ENCODE data around the gene PTDSS2. TPM values are rescaled to one million over a fixed set of nuclear protein-coding genes. Genes with fewer than 3 reads are reported as not detected.
A peak's percentile ranks its signal among the peaks of the same experiment; 100 is the strongest.

PTDSS2 gene
- total and polyA plus RNA-seq, 2 donors (not counting 1 experiment from before 2014, with no cell fraction given) = 22.1 to 29.0 TPM

DNA sequence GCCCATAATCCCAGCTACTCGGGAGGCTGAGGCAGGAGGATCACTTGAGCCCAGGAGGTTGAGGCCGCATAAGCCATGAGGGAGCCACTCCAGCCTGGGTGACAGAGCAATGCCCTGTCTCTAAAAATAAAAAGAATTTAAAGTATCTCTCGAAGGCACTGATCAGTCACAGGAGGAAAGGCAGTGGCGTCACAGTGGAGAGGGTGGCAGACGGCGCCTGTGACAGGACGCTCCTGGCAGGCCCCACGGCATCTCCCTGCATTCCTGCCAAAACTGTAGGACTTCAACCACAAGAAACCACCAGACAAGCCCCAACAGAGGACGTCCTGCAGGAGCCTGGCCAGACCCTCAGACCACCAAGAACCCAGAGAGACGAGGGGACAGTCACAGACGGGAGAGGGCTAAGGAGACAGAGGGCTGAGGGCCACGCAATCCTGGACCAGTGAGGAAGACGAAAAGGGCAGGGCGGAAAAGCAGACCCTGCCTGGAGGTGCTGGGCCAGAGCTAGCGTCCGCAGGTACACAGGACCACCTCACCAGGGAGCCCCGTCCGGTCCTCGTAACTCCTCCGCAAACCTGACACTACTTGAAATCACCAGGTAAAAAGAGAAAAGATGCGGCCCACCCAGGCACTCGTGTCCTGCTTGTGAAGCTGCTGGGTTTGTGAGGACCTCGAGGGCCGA is 51.1 kb downstream of the PTDSS2 start:
- Histone ChIP-seq H3K4me3 (ENCODE audit: control extremely low read depth in 1 of 5, extremely low read depth in 1 of 5, insufficient read depth in 1 of 5, low read depth in 2 of 5, low read length in 4 of 5) (no peak overlapping the region), H3K4me2 (replicated peaks; ENCODE audit: low read depth, low read length, poor library complexity, severe bottlenecking) (no peak overlapping the region), H3K36me3 (replicated peaks in 1 of 2; ENCODE audit: control extremely low read depth in 1 of 2, control insufficient read depth in 1 of 2, extremely low read depth in 1 of 2, insufficient read depth in 2 of 2, low read length in 1 of 2) (peaks cover 0 to 50% of the 10 kb centered on the region in 2 experiments), H3K27ac (ENCODE audit: low read length in 2 of 2) (no peak overlapping the region), H3K4me1 (ENCODE audit: control insufficient read depth in 2 of 2, insufficient read depth in 2 of 2, low read length in 2 of 2) (peaks cover 24 to 42% of the 10 kb centered on the region in 2 donors), H3K9ac (ENCODE audit: low read length) (no peak overlapping the region), H4K20me1 (ENCODE audit: control insufficient read depth, insufficient read depth, low read length, poor library complexity, severe bottlenecking) (peaks cover 68% of the 10 kb centered on the region), H2AFZ (ENCODE audit: insufficient read depth, low read depth, low read length, poor library complexity, severe bottlenecking) (no peak overlapping the region), H3K27me3 (replicated peaks in 1 of 4; ENCODE audit: control extremely low read depth in 1 of 4, control insufficient read depth in 3 of 4, insufficient read depth in 4 of 4, low read length in 3 of 4) (peaks cover 0 to 10% (median 0%) of the 10 kb centered on the region in 4 experiments), H3K9me3 (ENCODE audit: control extremely low read depth in 1 of 3, control insufficient read depth in 2 of 3, insufficient read depth in 1 of 3, low read length in 2 of 3) (peaks cover 0 to 10% (median 0%) of the 10 kb centered on the region in 3 donors), H3K79me2 (ENCODE audit: control insufficient read depth, insufficient read depth, low read length) (peaks cover 44% of the 10 kb centered on the region)
- intact Hi-C loops (cut with micrococcal nuclease) = no loop called here
- ChIA-PET CTCF (no interaction called here), POLR2A (no interaction called here)
- peak; percentile 10 for DNase-seq
- Mint-ChIP-seq H3K9me3 (ENCODE audit: insufficient read depth) (no peaks in the 10 kb centered on the region), H3K27me3 (no peaks in the 10 kb centered on the region), H3K4me3 (no peak overlapping the region), H3K4me1 (peaks cover 34% of the 10 kb centered on the region), H3K27ac (no peak overlapping the region)
- ATAC-seq (ENCODE audit: low read depth) = no peak
- 89% methylated on average over 23 of the region's 24 CpGs for WGBS (ENCODE audit: insufficient coverage)
- TF ChIP-seq CTCF (IDR thresholded peaks at IDR 0.05) (no peak), EZH2 (IDR thresholded peaks at IDR 0.05; ENCODE audit: borderline replicate concordance, insufficient read depth, low read depth, low read length, poor library complexity, severe bottlenecking) (no peak)

DNA sequence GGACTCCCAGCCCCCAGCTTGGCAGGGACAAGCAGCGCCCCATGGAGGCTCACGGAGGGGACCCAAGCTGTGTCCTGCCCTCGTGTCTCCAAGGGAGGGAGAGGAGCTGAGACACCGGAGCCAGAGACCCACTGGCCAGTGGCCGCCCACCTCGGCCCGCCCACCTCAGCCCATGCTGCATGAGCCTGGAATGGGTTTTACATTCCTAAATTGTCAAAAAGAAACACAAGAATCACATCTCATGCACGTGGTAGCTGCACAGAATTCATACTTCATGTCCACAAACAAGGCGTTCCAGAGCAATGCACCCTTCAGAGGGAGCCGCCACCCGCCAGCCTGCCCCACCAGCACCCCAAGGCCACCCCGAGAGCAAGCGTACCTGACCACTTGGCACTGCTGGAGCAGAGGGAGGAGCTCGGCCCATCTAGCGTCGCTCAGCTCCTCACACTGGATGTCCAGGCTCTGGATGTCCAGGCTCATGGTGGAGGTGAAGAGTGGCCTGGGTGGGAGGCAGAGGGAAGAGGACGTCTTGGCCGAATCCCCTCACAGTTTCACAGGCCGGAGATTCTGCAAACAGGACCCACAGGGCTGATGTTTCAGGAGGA is 51.7 kb downstream of the PTDSS2 start:
- ATAC-seq (ENCODE audit: low read depth) (no peak), DNase-seq (no peak)
- Mint-ChIP-seq H3K27me3 (no peaks in the 10 kb centered on the region), H3K4me3 (no peak overlapping the region), H3K9me3 (ENCODE audit: insufficient read depth) (no peaks in the 10 kb centered on the region), H3K4me1 (peaks cover 37% of the 10 kb centered on the region), H3K27ac (no peak overlapping the region)
- Histone ChIP-seq H3K4me1 (ENCODE audit: control insufficient read depth in 2 of 2, insufficient read depth in 2 of 2, low read length in 2 of 2) (peaks cover 24 to 43% of the 10 kb centered on the region in 2 donors), H3K27ac (ENCODE audit: low read length in 2 of 2) (no peak overlapping the region), H4K20me1 (ENCODE audit: control insufficient read depth, insufficient read depth, low read length, poor library complexity, severe bottlenecking) (peaks cover 68% of the 10 kb centered on the region), H3K4me3 (ENCODE audit: control extremely low read depth in 1 of 5, extremely low read depth in 1 of 5, insufficient read depth in 1 of 5, low read depth in 2 of 5, low read length in 4 of 5) (no peak overlapping the region), H3K4me2 (replicated peaks; ENCODE audit: low read depth, low read length, poor library complexity, severe bottlenecking) (no peak overlapping the region), H3K36me3 (replicated peaks in 1 of 2; ENCODE audit: control extremely low read depth in 1 of 2, control insufficient read depth in 1 of 2, extremely low read depth in 1 of 2, insufficient read depth in 2 of 2, low read length in 1 of 2) (peaks cover 0 to 47% of the 10 kb centered on the region in 2 experiments), H3K27me3 (replicated peaks in 1 of 4; ENCODE audit: control extremely low read depth in 1 of 4, control insufficient read depth in 3 of 4, insufficient read depth in 4 of 4, low read length in 3 of 4) (peaks cover 0 to 10% (median 0%) of the 10 kb centered on the region in 4 experiments), H3K79me2 (ENCODE audit: control insufficient read depth, insufficient read depth, low read length) (peaks cover 46% of the 10 kb centered on the region), H3K9me3 (ENCODE audit: control extremely low read depth in 1 of 3, control insufficient read depth in 2 of 3, insufficient read depth in 1 of 3, low read length in 2 of 3) (peaks cover 0 to 10% (median 0%) of the 10 kb centered on the region in 3 donors), H2AFZ (ENCODE audit: insufficient read depth, low read depth, low read length, poor library complexity, severe bottlenecking) (no peak overlapping the region), H3K9ac (ENCODE audit: low read length) (no peak overlapping the region)
- CTCF ChIA-PET = no interaction called here
- WGBS (ENCODE audit: insufficient coverage) = 86% methylated on average over 11 of the region's 19 CpGs
- intact Hi-C loops (cut with micrococcal nuclease) = no loop called here
- POLR2A ChIA-PET = no interaction called here
- TF ChIP-seq CTCF (IDR thresholded peaks at IDR 0.05) (no peak), EZH2 (IDR thresholded peaks at IDR 0.05; ENCODE audit: borderline replicate concordance, insufficient read depth, low read depth, low read length, poor library complexity, severe bottlenecking) (no peak)

All from B cell (primary cell).